A673 (cell line): Measurements from ENCODE around the gene LRCH1.

Source experiments
- CTCF ChIP-seq: fragments of 300-800, 200-600 bp; sonication (generic); conservative IDR thresholded peaks from 2 replicates; pipeline ENCODE4 v1.5.1; 2017; ENCODE audit warnings: low read depth, mild to moderate bottlenecking, antibody characterized with exemption, low read length, moderate library complexity, mixed read lengths
- EZH2 ChIP-seq: fragments of 200-600 bp; sonication (generic); IDR thresholded peaks from 2 replicates; pipeline ENCODE4 v1.6.1; 2017; ENCODE audit warnings: borderline replicate concordance, low read depth, mild to moderate bottlenecking, mixed read lengths, antibody characterized with exemption, low read length; ENCODE audit not compliant: poor library complexity, severe bottlenecking

GRCh38 chr13:46648166-46648607 lies 95.2 kb downstream of the LRCH1 start:
- TF ChIP-seq CTCF: no peak
- TF ChIP-seq EZH2: no peak
